Measurements from ENCODE around the gene PTPN14. TPM values are rescaled to one million over a fixed set of nuclear protein-coding genes. Genes with fewer than 3 reads are reported as not detected.

Gene PTPN14
- total RNA-seq, 1 experiment from 2014 or later, result 209 TPM

DNA sequence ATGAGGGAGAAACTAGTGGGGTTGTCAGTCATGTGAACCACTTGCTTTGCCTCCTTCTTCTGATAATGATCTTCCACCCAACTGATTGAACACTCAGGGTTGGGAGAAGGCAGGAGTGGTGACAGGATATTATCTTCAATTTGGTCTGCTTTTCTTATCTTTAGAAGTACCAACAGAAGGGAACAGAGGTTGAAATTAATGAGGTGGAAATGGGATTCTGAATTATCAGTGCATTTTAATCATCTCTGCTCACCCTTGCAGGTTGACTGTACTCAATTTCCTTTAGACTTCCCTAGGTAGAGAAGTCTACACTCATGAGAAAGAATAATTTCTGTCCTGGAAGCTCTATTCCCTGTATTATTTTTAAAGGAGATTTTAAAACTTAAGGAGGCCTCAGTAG, 19.9 kb upstream of the PTPN14 start:
- POLR2A ChIA-PET, result no interaction called here
- ATAC-seq, result no peak
- peaks cover 10% of the 10 kb centered on the region; the same call in 1 of the 2 replicates for H3K9me3 ChIP-seq (ENCODE audit: control insufficient read depth, insufficient read depth, low read depth, low read length)
- H3K36me3 ChIP-seq (ENCODE audit: control insufficient read depth, insufficient read depth, low read length), result no peaks in the 10 kb centered on the region
- no peaks in the 10 kb centered on the region for H3K27me3 ChIP-seq (ENCODE audit: control insufficient read depth, insufficient read depth, low read length)
- CTCF ChIA-PET, result no interaction called here
- TF ChIP-seq, protein P1, sequence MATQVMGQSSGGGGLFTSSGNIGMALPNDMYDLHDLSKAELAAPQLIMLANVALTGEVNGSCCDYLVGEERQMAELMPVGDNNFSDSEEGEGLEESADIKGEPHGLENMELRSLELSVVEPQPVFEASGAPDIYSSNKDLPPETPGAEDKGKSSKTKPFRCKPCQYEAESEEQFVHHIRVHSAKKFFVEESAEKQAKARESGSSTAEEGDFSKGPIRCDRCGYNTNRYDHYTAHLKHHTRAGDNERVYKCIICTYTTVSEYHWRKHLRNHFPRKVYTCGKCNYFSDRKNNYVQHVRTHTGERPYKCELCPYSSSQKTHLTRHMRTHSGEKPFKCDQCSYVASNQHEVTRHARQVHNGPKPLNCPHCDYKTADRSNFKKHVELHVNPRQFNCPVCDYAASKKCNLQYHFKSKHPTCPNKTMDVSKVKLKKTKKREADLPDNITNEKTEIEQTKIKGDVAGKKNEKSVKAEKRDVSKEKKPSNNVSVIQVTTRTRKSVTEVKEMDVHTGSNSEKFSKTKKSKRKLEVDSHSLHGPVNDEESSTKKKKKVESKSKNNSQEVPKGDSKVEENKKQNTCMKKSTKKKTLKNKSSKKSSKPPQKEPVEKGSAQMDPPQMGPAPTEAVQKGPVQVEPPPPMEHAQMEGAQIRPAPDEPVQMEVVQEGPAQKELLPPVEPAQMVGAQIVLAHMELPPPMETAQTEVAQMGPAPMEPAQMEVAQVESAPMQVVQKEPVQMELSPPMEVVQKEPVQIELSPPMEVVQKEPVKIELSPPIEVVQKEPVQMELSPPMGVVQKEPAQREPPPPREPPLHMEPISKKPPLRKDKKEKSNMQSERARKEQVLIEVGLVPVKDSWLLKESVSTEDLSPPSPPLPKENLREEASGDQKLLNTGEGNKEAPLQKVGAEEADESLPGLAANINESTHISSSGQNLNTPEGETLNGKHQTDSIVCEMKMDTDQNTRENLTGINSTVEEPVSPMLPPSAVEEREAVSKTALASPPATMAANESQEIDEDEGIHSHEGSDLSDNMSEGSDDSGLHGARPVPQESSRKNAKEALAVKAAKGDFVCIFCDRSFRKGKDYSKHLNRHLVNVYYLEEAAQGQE (IDR thresholded peaks at IDR 0.05; ENCODE audit: insufficient read depth in 1 of 2, low read depth in 2 of 2, low read length in 1 of 2), result no peak
- TF ChIP-seq, protein P2, sequence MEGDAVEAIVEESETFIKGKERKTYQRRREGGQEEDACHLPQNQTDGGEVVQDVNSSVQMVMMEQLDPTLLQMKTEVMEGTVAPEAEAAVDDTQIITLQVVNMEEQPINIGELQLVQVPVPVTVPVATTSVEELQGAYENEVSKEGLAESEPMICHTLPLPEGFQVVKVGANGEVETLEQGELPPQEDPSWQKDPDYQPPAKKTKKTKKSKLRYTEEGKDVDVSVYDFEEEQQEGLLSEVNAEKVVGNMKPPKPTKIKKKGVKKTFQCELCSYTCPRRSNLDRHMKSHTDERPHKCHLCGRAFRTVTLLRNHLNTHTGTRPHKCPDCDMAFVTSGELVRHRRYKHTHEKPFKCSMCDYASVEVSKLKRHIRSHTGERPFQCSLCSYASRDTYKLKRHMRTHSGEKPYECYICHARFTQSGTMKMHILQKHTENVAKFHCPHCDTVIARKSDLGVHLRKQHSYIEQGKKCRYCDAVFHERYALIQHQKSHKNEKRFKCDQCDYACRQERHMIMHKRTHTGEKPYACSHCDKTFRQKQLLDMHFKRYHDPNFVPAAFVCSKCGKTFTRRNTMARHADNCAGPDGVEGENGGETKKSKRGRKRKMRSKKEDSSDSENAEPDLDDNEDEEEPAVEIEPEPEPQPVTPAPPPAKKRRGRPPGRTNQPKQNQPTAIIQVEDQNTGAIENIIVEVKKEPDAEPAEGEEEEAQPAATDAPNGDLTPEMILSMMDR (IDR thresholded peaks at IDR 0.05), result no peak
- no peak for TF ChIP-seq POLR2AphosphoS5 (IDR thresholded peaks at IDR 0.05; ENCODE audit: low read depth, low read length)
- no peak for TF ChIP-seq SIN3A (IDR thresholded peaks at IDR 0.05; ENCODE audit: borderline replicate concordance, insufficient read depth, low read depth, low read length)
- TF ChIP-seq TCF7L2 (IDR thresholded peaks at IDR 0.05; ENCODE audit: low read depth, low read length), result no peak
- H3K27ac ChIP-seq (ENCODE audit: low read length), result peak overlapping the region; percentile 77
- intact Hi-C loops (cut with micrococcal nuclease; ENCODE audit: unreplicated experiment), result no loop called here
- BruUV-seq (replicated peaks), result no TSS peak
- in situ Hi-C loops (cut with HindIII; ENCODE audit: low pct_unique_long_range_greater_than_20kb, low sequenced_read_pairs), result no loop called here
- no peak for DNase-seq (ENCODE audit: low read depth, low spot score)
- H3K4me3 ChIP-seq (ENCODE audit: low read depth in 2 of 2, low read length in 2 of 2), result no peak overlapping the region
- H3K4me1 ChIP-seq (ENCODE audit: control insufficient read depth, insufficient read depth, low read length), result peaks cover 52% of the 10 kb centered on the region

DNA sequence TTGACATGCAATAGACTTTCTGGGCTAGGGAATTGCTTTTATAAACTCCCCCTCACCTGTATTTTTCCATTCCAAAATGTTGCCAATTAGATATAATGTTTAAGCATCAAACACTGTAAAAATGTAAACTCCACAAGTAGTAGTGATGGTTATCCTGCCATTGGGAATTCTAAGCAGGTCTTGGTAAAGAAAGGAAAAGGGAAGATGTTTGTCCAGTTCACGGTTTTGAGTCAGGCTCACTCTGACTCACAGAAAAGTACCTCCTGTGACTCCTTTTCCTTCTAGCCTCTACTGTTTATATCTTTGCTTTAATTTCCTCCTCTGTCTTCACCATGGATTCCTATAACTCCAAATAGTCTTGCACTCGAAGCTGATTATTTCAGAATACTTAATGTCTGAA, 19.0 kb upstream of the PTPN14 start:
- peak overlapping the region; percentile 77 for H3K27ac ChIP-seq (ENCODE audit: low read length)
- H3K36me3 ChIP-seq (ENCODE audit: control insufficient read depth, insufficient read depth, low read length), result no peaks in the 10 kb centered on the region
- no TSS peak for BruUV-seq (replicated peaks)
- H3K4me3 ChIP-seq (ENCODE audit: low read depth in 2 of 2, low read length in 2 of 2), result no peak overlapping the region
- in situ Hi-C loops (cut with HindIII; ENCODE audit: low pct_unique_long_range_greater_than_20kb, low sequenced_read_pairs) (no loop called here), intact Hi-C loops (cut with micrococcal nuclease; ENCODE audit: unreplicated experiment) (no loop called here)
- DNase-seq (ENCODE audit: low read depth, low spot score) (no peak), ATAC-seq (peak; percentile 80)
- POLR2A ChIA-PET, result no interaction called here
- TF ChIP-seq, protein P2 (IDR thresholded peaks at IDR 0.05), result no peak
- no peak for TF ChIP-seq SIN3A (IDR thresholded peaks at IDR 0.05; ENCODE audit: borderline replicate concordance, insufficient read depth, low read depth, low read length)
- TF ChIP-seq, protein P1 (IDR thresholded peaks at IDR 0.05; ENCODE audit: insufficient read depth in 1 of 2, low read depth in 2 of 2, low read length in 1 of 2), result no peak
- TF ChIP-seq TCF7L2 (IDR thresholded peaks at IDR 0.05; ENCODE audit: low read depth, low read length), result no peak
- no peak for TF ChIP-seq POLR2AphosphoS5 (IDR thresholded peaks at IDR 0.05; ENCODE audit: low read depth, low read length)
- peaks cover 3% of the 10 kb centered on the region; the same call in 1 of the 2 replicates for H3K9me3 ChIP-seq (ENCODE audit: control insufficient read depth, insufficient read depth, low read depth, low read length)
- H3K4me1 ChIP-seq (ENCODE audit: control insufficient read depth, insufficient read depth, low read length), result peaks cover 52% of the 10 kb centered on the region
- CTCF ChIA-PET, result no interaction called here
- no peaks in the 10 kb centered on the region for H3K27me3 ChIP-seq (ENCODE audit: control insufficient read depth, insufficient read depth, low read length)

Data from Panc1 (cell line).